ENCODE data around the gene SLC1A4.
A peak's percentile ranks its signal among the peaks of the same experiment; 100 is the strongest.

SLC1A4 gene

DNA sequence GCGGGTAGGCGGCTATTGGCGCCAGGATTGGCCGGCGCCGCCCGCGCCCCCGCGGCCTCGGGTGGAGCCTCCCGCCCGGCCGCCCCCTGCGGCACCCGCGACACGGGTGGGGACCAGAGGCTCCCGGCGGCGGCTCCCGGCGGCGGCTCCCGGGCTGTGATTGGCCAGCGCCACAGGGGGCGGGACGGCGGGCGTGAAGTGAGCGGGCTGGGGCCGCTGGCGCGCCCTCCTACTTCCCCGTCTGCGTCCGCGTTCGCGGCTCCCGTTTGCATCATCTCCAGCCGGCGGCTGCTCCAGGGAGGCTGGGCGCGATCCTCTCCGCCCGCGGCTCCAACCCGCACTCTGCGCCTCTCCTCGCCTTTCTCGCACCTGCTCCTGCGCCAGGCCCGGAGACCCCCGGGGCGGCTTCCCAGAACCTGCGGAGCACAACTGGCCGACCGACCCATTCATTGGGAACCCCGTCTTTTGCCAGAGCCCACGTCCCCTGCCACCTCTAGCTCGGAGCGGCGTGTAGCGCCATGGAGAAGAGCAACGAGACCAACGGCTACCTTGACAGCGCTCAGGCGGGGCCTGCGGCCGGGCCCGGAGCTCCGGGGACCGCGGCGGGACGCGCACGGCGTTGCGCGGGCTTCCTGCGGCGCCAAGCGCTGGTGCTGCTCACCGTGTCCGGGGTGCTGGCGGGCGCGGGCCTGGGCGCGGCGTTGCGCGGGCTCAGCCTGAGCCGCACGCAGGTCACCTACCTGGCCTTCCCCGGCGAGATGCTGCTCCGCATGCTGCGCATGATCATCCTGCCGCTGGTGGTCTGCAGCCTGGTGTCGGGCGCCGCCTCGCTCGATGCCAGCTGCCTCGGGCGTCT, at the start of gene SLC1A4:
Gene SLC1A4, plus strand, starts transcription at position 274 of the 856 bp plus-strand sequence. Its CDS starts 245 bp downstream, at position 519.
- H3K27me3 ChIP-seq (ENCODE audit: control insufficient read depth in 1 of 2, insufficient read depth in 2 of 2, low read length in 2 of 2), result no peaks in the 10 kb centered on the region
- no peaks in the 10 kb centered on the region for H3K9me3 ChIP-seq (ENCODE audit: control insufficient read depth in 2 of 2, low read length in 2 of 2)
- peak within 1 kb of the TSS; percentile 96 for H3K27ac ChIP-seq (ENCODE audit: low read length)
- H3K4me3 ChIP-seq (ENCODE audit: low read length in 2 of 2), result peak within 1 kb of the TSS; percentile 87 to 90
- H3K36me3 ChIP-seq (ENCODE audit: control insufficient read depth in 2 of 2, insufficient read depth in 2 of 2, low read length in 2 of 2), result no peaks in the 10 kb centered on the region
- H3K4me1 ChIP-seq (ENCODE audit: control insufficient read depth, insufficient read depth, low read length), result peaks cover 16% of the 10 kb centered on the region
- H3K9ac ChIP-seq (ENCODE audit: low read length in 2 of 2), result peak within 1 kb of the TSS; percentile 91 to 92

DNA sequence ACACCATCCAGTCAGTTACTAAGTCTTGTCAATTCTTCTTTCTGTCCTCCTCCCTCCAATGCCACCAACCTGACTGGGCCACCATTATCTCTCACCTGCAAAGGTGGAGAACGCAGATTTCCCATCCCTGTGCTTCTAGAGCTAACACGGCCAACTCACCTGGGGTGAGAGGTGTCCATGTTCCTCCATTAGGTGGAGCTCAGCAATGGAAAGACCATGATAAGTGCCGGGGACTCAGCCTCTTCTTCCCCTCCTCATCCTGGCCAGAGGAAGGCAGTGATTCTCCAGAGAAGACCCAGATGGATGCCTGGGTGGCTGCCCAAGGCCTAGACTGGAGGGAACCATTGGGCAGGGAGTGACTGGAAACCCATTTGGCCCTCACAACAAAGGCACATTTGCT, 48.1 kb upstream of the SLC1A4 start:
- peaks cover 6% of the 10 kb centered on the region for H3K4me1 ChIP-seq (ENCODE audit: control insufficient read depth, insufficient read depth, low read length)

DNA sequence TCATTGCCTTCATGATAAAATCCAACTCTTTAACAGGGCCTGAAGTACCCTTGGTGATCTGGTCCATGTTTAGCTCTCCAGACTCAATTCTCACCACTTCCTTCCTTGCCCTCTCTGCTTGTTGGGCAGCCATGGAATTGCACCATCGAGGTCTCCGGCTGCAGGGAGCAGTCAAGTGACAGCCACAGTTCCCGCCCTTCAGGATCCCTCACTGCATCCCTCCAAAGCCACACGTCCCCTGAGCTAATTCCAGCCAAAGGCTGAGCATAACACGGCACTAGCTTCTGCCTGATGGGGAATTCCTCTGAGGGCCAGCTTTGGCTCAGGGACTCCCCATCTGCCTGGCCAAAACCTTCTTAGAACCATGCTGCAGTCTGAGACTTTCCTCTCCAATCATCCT, 47.4 kb upstream of the SLC1A4 start:
- H3K9me3 ChIP-seq (ENCODE audit: control insufficient read depth in 2 of 2, low read length in 2 of 2), result no peaks in the 10 kb centered on the region
- H3K36me3 ChIP-seq (ENCODE audit: control insufficient read depth in 2 of 2, insufficient read depth in 2 of 2, low read length in 2 of 2), result no peaks in the 10 kb centered on the region
- H3K4me1 ChIP-seq (ENCODE audit: control insufficient read depth, insufficient read depth, low read length), result peaks cover 6% of the 10 kb centered on the region
- H3K4me3 ChIP-seq (ENCODE audit: low read length in 2 of 2), result no peak overlapping the region
- H3K27me3 ChIP-seq (ENCODE audit: control insufficient read depth in 1 of 2, insufficient read depth in 2 of 2, low read length in 2 of 2), result no peaks in the 10 kb centered on the region
- no peak overlapping the region for H3K27ac ChIP-seq (ENCODE audit: low read length)
- H3K9ac ChIP-seq (ENCODE audit: low read length in 2 of 2), result no peak overlapping the region

More for the DNA sequence above, 48.1 kb upstream of the SLC1A4 start:
- H3K36me3 ChIP-seq (ENCODE audit: control insufficient read depth in 2 of 2, insufficient read depth in 2 of 2, low read length in 2 of 2), result no peaks in the 10 kb centered on the region
- H3K27ac ChIP-seq (ENCODE audit: low read length), result no peak overlapping the region
- H3K9ac ChIP-seq (ENCODE audit: low read length in 2 of 2), result no peak overlapping the region
- no peaks in the 10 kb centered on the region for H3K9me3 ChIP-seq (ENCODE audit: control insufficient read depth in 2 of 2, low read length in 2 of 2)
- H3K4me3 ChIP-seq (ENCODE audit: low read length in 2 of 2), result no peak overlapping the region
- no peaks in the 10 kb centered on the region for H3K27me3 ChIP-seq (ENCODE audit: control insufficient read depth in 1 of 2, insufficient read depth in 2 of 2, low read length in 2 of 2)

DNA sequence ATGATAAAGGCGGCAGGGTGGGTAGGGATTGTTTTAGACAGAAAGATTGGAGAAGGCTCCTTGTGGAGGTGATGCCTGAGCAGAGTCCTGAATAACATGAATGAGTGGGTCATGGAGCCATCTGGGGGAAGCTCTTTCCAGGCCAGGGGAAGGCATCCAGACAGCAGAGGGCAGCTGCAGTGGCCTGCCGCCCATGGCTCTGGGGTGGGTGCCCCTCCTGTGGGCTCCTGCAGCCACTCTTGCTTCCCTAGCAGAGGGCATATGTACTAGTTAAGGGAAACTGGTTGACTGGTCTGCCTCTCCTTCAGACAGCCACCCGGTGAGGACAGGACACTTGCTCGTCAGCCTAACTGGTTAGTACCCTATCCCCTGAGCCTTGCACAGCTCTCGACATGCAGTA, 46.5 kb upstream of the SLC1A4 start:
- H3K36me3 ChIP-seq (ENCODE audit: control insufficient read depth in 2 of 2, insufficient read depth in 2 of 2, low read length in 2 of 2), result no peaks in the 10 kb centered on the region
- no peak overlapping the region for H3K27ac ChIP-seq (ENCODE audit: low read length)
- no peak overlapping the region for H3K9ac ChIP-seq (ENCODE audit: low read length in 2 of 2)
- H3K27me3 ChIP-seq (ENCODE audit: control insufficient read depth in 1 of 2, insufficient read depth in 2 of 2, low read length in 2 of 2), result peaks cover 0 to 1% of the 10 kb centered on the region in 2 donors
- H3K9me3 ChIP-seq (ENCODE audit: control insufficient read depth in 2 of 2, low read length in 2 of 2), result no peaks in the 10 kb centered on the region
- peaks cover 6% of the 10 kb centered on the region for H3K4me1 ChIP-seq (ENCODE audit: control insufficient read depth, insufficient read depth, low read length)
- H3K4me3 ChIP-seq (ENCODE audit: low read length in 2 of 2), result no peak overlapping the region

DNA sequence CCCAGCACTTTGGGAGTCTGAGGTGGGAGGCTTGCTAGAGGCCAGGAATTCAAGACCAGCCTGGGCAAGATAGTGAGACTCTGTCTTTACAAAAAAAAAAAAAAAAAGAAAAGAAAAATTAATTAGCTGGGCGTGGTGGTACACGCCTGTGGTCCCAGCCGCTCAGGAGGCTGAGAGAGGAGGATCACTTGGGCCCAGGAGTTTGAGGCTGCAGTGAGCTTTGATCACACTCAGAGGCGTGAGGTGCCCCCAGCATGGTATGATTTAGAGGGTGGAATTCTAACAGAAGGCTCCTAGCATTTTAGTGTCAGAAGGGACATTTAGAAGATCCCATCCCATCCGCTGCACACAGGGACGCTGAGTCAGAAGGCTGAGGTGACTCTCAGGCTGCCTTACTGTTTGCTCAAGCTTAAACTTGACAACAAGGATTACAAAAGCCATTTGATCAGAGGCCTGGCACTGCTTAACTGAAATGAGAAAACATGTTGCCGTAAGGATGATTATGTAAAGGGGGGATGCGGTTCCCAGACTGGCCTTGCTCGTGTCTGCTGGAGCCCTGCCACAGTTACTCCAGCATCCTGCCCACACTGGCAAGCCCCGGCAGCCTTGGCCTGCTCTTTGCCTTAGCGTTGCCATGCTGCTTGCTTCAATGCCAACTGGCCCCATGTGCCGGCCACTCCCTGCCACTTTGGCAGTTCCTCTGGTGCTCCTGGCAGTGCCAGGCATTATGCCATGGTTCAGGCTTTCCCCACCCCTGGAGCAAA, 45.6 kb upstream of the SLC1A4 start:
- Histone ChIP-seq H3K27me3 (ENCODE audit: control insufficient read depth in 1 of 2, insufficient read depth in 2 of 2, low read length in 2 of 2) (peaks cover 0 to 3% of the 10 kb centered on the region in 2 donors), H3K27ac (ENCODE audit: low read length) (no peak overlapping the region), H3K4me3 (ENCODE audit: low read length in 2 of 2) (no peak overlapping the region), H3K9me3 (ENCODE audit: control insufficient read depth in 2 of 2, low read length in 2 of 2) (no peaks in the 10 kb centered on the region), H3K36me3 (ENCODE audit: control insufficient read depth in 2 of 2, insufficient read depth in 2 of 2, low read length in 2 of 2) (no peaks in the 10 kb centered on the region), H3K4me1 (ENCODE audit: control insufficient read depth, insufficient read depth, low read length) (peaks cover 6% of the 10 kb centered on the region), H3K9ac (ENCODE audit: low read length in 2 of 2) (no peak overlapping the region)

DNA sequence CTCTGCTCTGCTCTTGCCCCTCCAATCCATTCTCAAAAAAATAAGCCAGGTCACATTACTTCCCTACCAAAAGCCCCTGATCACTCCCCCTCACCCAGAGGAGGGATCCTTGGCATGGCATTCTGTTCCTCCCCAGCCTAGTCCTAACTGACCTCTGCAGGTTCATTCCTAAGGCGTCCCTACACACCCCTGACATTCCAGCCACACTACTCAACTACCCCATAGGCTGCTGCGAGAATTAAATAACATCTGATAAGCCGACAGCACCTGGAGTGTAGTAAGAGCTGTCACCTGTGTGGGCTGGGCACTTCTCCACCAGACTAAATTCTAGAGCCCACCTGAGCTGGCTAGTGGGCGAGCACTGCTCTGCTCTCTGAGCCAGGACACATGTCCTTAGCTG, 44.7 kb upstream of the SLC1A4 start:
- no peaks in the 10 kb centered on the region for H3K9me3 ChIP-seq (ENCODE audit: control insufficient read depth in 2 of 2, low read length in 2 of 2)
- H3K4me1 ChIP-seq (ENCODE audit: control insufficient read depth, insufficient read depth, low read length), result peaks cover 6% of the 10 kb centered on the region
- no peak overlapping the region for H3K4me3 ChIP-seq (ENCODE audit: low read length in 2 of 2)
- H3K9ac ChIP-seq (ENCODE audit: low read length in 2 of 2), result no peak overlapping the region
- no peak overlapping the region for H3K27ac ChIP-seq (ENCODE audit: low read length)
- no peaks in the 10 kb centered on the region for H3K36me3 ChIP-seq (ENCODE audit: control insufficient read depth in 2 of 2, insufficient read depth in 2 of 2, low read length in 2 of 2)
- peaks cover 0 to 3% of the 10 kb centered on the region in 2 donors for H3K27me3 ChIP-seq (ENCODE audit: control insufficient read depth in 1 of 2, insufficient read depth in 2 of 2, low read length in 2 of 2)

DNA sequence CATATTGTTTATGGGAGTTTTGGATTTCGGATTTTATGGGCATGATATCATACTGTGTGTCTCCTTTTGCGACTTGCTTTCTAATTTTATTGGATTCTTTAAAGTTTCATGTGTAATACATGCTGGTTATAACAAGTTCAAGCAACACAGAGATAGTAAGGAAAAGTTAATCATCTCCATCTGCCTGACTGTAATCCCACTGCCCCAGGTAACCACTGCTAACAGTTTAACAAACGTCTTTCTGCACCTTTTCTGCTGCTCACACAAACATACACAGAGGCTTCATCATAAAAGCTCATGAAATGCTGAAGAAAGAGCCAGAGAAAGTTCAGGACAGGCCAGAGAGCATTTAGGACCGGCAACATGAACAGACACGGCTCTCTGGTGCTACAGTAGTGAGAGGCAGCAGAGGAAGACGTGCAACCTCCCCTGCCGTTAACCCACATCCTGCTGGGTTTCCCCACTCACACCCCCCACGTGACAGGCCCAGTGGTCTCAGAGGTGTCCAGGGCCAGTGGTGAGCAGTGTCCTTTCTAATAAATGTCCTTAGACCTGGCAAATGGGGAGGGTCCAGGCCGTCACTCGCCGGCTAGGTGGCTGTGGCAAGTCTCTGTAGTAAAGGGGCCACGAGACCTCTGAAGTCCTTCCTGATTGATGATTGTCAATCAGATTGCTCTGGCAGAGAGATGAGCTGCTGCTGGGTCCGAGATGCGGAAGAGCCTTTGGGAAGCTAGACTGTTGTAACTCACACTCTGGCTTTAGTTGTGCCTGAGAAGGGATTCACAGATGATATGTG, 43.0 kb upstream of the SLC1A4 start:
- Histone ChIP-seq H3K9ac (ENCODE audit: low read length in 2 of 2) (no peak overlapping the region), H3K27ac (ENCODE audit: low read length) (no peak overlapping the region), H3K27me3 (ENCODE audit: control insufficient read depth in 1 of 2, insufficient read depth in 2 of 2, low read length in 2 of 2) (peaks cover 0 to 3% of the 10 kb centered on the region in 2 donors)

DNA sequence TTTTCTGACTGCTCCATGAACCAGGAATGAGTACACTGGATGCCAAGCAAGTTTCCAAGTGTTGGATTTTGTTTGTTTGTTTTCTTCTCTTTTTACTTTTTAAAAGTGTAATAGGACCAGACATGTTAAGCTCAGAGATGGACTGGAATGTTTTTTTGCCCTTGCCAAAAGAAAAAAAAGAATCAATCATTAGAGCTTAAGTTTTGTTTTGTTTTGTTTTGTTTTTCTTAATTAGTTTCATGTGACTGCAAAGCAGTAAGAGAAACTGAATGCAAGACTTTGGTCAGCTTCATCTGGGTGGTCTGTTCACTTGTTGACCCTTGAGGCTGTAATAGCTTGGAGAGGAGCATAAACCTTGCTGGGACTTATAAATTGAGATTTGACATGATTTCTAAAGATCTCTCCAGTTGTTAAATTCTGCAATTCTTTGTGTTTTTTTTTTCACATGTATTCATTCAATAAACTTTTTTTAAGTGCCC, 42.4 kb upstream of the SLC1A4 start:
- Histone ChIP-seq H3K4me1 (ENCODE audit: control insufficient read depth, insufficient read depth, low read length) (peaks cover 6% of the 10 kb centered on the region), H3K27me3 (ENCODE audit: control insufficient read depth in 1 of 2, insufficient read depth in 2 of 2, low read length in 2 of 2) (peaks cover 0 to 3% of the 10 kb centered on the region in 2 donors), H3K4me3 (ENCODE audit: low read length in 2 of 2) (no peak overlapping the region), H3K36me3 (ENCODE audit: control insufficient read depth in 2 of 2, insufficient read depth in 2 of 2, low read length in 2 of 2) (no peaks in the 10 kb centered on the region), H3K9ac (ENCODE audit: low read length in 2 of 2) (no peak overlapping the region), H3K27ac (ENCODE audit: low read length) (no peak overlapping the region), H3K9me3 (ENCODE audit: control insufficient read depth in 2 of 2, low read length in 2 of 2) (no peaks in the 10 kb centered on the region)

More for the DNA sequence above, 43.0 kb upstream of the SLC1A4 start:
- no peak overlapping the region for H3K4me3 ChIP-seq (ENCODE audit: low read length in 2 of 2)
- peaks cover 6% of the 10 kb centered on the region for H3K4me1 ChIP-seq (ENCODE audit: control insufficient read depth, insufficient read depth, low read length)
- no peaks in the 10 kb centered on the region for H3K36me3 ChIP-seq (ENCODE audit: control insufficient read depth in 2 of 2, insufficient read depth in 2 of 2, low read length in 2 of 2)
- no peaks in the 10 kb centered on the region for H3K9me3 ChIP-seq (ENCODE audit: control insufficient read depth in 2 of 2, low read length in 2 of 2)

DNA sequence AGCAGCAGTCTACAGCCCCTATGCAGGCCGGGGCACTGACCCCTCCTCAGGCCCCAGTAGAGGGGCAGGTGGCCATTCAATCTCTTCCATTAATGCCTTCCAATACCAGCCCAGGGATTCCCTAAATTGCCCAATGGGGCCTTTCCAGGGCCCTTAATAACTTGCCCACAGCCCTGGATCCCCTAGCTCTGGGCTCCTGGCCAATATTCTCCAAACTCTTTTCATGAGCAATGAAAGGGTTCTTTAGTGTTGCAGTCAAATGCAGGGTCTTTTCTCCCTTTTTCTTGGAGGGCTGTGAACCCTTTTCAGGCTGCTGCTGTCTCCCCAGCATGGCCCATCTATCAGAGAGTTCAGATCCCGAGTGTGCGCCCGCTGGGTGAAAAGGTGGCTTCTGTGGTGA, 41.3 kb upstream of the SLC1A4 start:
- no peak overlapping the region for H3K27ac ChIP-seq (ENCODE audit: low read length)
- H3K36me3 ChIP-seq (ENCODE audit: control insufficient read depth in 2 of 2, insufficient read depth in 2 of 2, low read length in 2 of 2), result no peaks in the 10 kb centered on the region
- no peak overlapping the region for H3K4me3 ChIP-seq (ENCODE audit: low read length in 2 of 2)
- peaks cover 0 to 3% of the 10 kb centered on the region in 2 donors for H3K27me3 ChIP-seq (ENCODE audit: control insufficient read depth in 1 of 2, insufficient read depth in 2 of 2, low read length in 2 of 2)
- no peaks in the 10 kb centered on the region for H3K9me3 ChIP-seq (ENCODE audit: control insufficient read depth in 2 of 2, low read length in 2 of 2)
- no peak overlapping the region for H3K9ac ChIP-seq (ENCODE audit: low read length in 2 of 2)
- peaks cover 6% of the 10 kb centered on the region for H3K4me1 ChIP-seq (ENCODE audit: control insufficient read depth, insufficient read depth, low read length)
